ENCODE data around the gene MMP11. TPM values are rescaled to one million over a fixed set of nuclear protein-coding genes. Genes with fewer than 3 reads are reported as not detected.

MMP11 gene
- total RNA-seq, 1 donor from 2014 or later = 0.53 TPM

DNA sequence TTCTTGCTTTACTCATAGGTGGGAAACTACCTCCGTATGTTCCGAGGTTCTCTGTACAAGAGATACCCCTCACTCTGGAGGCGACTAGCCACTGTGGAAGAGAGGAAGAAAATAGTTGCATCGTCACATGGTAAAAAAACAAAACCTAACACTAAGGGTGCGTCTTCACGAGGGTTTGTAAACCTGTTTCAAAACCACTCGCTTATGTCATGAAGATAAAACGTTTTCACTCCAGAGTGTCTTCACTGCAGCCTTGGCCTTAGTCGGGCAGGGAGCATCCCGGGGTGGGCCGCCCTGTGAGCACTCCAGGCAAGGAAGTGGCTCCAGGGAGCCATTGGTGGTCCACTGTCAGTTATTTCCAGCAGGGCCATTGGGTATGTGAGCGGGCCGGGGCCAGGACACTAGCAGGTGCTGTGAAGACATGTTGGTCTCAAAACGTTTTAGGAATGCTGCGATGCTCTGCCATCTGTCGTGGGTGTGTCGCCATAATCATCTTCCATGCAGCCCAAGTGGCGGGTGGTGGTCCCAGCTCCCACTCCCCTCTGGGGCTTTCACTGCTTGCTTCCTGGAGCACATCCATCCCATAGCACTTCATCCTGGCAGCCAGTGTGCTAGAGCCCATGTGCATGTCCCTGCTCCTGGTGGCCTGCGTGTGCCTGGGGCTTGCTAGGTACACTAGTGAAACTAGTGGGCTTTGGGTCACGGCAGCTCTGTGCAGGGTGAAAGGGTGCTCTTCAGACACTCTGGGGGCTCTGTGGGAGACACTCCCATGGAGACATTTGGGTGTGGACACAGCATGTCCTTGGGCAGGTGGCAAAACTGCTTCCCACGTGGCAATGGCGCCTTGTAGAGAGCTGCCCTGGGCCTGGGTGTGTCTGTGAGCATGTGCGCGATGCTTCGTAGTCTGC lies 19.3 kb downstream of the MMP11 start:
- DNase-seq (ENCODE audit: low read depth) (no peak), FAIRE-seq (no peak)
- Histone ChIP-seq H3K36me3 (ENCODE audit: control insufficient read depth, insufficient read depth, low read length) (peaks cover 19% of the 10 kb centered on the region), H3K27me3 (ENCODE audit: control insufficient read depth, insufficient read depth, low read length) (no peaks in the 10 kb centered on the region), H3K4me3 (ENCODE audit: low read depth, low read length) (no peak overlapping the region)
- TF ChIP-seq, protein P1, sequence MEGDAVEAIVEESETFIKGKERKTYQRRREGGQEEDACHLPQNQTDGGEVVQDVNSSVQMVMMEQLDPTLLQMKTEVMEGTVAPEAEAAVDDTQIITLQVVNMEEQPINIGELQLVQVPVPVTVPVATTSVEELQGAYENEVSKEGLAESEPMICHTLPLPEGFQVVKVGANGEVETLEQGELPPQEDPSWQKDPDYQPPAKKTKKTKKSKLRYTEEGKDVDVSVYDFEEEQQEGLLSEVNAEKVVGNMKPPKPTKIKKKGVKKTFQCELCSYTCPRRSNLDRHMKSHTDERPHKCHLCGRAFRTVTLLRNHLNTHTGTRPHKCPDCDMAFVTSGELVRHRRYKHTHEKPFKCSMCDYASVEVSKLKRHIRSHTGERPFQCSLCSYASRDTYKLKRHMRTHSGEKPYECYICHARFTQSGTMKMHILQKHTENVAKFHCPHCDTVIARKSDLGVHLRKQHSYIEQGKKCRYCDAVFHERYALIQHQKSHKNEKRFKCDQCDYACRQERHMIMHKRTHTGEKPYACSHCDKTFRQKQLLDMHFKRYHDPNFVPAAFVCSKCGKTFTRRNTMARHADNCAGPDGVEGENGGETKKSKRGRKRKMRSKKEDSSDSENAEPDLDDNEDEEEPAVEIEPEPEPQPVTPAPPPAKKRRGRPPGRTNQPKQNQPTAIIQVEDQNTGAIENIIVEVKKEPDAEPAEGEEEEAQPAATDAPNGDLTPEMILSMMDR (IDR thresholded peaks at IDR 0.05; ENCODE audit: insufficient read depth, low read length, severe bottlenecking) = no peak

DNA sequence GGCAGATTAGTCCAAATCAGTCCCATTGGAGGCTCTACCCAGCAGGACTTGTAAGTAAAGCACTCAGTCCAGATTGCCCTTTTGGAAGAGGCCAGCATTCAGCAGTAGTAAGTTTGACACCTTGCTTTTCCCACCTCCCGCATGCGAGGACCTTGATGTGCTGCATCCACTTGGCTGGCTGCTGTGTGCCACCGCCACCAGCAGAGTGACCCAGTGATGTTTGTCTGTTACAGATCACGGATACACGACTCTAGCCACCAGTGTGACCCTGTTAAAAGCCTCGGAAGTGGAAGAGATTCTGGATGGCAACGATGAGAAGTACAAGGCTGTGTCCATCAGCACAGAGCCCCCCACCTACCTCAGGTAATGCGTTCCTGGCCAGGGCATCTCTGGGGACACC lies 20.7 kb downstream of the MMP11 start:
- TF ChIP-seq, protein P1 (IDR thresholded peaks at IDR 0.05; ENCODE audit: insufficient read depth, low read length, severe bottlenecking) = no peak
- DNase-seq (ENCODE audit: low read depth) = no peak
- FAIRE-seq = peak; percentile 93
- Histone ChIP-seq H3K27me3 (ENCODE audit: control insufficient read depth, insufficient read depth, low read length) (no peaks in the 10 kb centered on the region), H3K36me3 (ENCODE audit: control insufficient read depth, insufficient read depth, low read length) (peaks cover 19% of the 10 kb centered on the region), H3K4me3 (ENCODE audit: low read depth, low read length) (no peak overlapping the region)

DNA sequence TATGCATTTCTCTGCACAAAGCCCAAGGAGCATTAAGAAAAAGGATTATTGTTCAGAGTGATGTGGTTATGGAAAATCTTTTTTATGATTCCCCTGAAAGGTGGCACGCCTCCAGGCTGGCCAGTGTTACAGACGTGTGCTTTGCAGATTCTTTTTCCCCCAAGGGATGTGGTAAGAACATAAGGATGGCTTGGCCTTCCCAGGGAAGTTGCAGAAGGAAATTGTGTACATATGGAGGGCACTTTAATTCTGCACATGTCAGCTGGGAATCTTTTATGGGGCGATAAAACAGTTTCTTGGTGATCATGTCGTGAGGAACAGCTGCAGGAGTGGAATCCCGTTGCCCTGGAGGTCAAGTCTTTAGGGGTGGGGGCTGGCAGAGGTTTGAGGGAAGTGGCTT lies 23.8 kb downstream of the MMP11 start:
- peaks cover 32% of the 10 kb centered on the region for H3K36me3 ChIP-seq (ENCODE audit: control insufficient read depth, insufficient read depth, low read length)
- TF ChIP-seq, protein P1 (IDR thresholded peaks at IDR 0.05; ENCODE audit: insufficient read depth, low read length, severe bottlenecking) = no peak
- FAIRE-seq = no peak
- no peaks in the 10 kb centered on the region for H3K27me3 ChIP-seq (ENCODE audit: control insufficient read depth, insufficient read depth, low read length)
- H3K4me3 ChIP-seq (ENCODE audit: low read depth, low read length) = no peak overlapping the region
- DNase-seq (ENCODE audit: low read depth) = no peak

DNA sequence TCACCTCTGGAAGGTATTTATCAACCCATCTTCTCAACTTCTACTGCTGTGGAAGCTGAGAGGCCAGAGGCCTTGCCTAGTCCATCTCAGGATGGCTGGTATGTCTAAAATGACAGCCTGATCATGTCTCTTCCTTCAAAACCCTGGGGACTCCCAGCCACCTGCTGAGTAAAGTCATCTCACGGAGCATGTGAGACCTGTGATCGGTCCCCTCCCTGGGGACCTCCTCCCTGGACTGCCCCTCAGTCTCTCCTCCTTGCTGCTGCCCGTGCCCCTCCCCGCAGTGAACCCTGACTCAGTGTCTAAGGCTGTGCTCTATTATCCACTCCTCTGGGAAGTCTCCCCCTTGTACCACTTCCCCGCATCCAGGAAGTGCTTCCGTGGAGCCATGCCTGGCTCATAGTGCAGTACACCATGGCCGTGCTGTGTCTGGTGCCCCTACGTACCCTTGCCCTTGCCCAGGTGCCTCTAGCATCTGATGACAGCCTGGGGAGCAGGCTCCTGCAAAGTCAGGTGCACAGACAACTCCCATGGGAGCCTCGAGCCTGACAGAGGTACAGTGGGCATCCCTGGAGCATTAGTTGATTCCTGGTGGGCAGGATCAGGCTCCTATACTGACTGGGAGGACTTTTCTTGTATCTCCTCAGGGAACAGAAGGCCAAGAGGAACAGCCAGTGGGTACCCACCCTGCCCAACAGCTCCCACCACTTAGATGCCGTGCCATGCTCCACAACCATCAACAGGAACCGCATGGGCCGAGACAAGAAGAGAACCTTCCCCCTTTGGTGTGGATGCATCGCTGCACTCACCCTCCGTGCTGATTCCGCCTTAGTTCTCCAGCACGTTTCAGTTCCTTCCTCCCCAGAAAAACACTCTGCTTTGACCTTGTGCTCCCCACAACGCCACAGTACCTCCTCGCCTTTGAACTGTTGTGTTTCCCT lies 27.9 kb downstream of the MMP11 start:
- FAIRE-seq (peak; percentile 81), DNase-seq (ENCODE audit: low read depth) (no peak)
- Histone ChIP-seq H3K4me3 (ENCODE audit: low read depth, low read length) (no peak overlapping the region), H3K36me3 (ENCODE audit: control insufficient read depth, insufficient read depth, low read length) (peaks cover 43% of the 10 kb centered on the region), H3K27me3 (ENCODE audit: control insufficient read depth, insufficient read depth, low read length) (no peaks in the 10 kb centered on the region)
- TF ChIP-seq, protein P1 (IDR thresholded peaks at IDR 0.05; ENCODE audit: insufficient read depth, low read length, severe bottlenecking) = no peak

DNA sequence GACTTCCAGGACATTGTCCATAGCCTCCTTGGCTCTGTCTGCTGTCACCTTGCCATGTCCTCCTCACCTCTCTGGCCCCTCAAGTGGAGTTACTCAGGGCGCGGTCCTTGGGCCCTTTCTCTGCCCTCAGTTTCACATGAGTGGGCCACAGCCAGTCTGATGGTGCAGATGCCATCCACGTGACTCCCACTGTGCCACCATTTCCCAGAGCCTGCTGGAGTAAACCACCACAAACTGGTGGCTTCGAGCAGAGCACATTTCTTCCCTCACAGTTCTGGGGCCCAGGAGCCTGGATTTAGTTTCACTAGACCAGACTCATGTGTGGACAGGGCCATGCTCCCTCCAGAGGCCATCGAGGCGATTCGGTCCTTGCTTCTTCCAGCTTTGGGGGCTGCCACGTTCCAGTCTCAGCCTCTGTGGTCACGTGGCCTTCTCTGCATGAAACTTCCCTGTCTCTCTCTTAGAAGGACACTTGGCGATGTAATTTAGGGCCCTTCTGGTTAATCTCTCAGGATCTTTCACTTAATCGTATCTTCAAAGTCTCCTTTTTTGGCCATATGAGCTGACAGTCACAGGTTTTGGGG lies 28.7 kb downstream of the MMP11 start:
- FAIRE-seq (no peak), DNase-seq (ENCODE audit: low read depth) (no peak)
- H3K36me3 ChIP-seq (ENCODE audit: control insufficient read depth, insufficient read depth, low read length) = peaks cover 47% of the 10 kb centered on the region
- TF ChIP-seq, protein P1 (IDR thresholded peaks at IDR 0.05; ENCODE audit: insufficient read depth, low read length, severe bottlenecking) = no peak
- H3K27me3 ChIP-seq (ENCODE audit: control insufficient read depth, insufficient read depth, low read length) = no peaks in the 10 kb centered on the region
- no peak overlapping the region for H3K4me3 ChIP-seq (ENCODE audit: low read depth, low read length)

Data from bronchial epithelial cell (primary cell).